GM03348 (cell line): ENCODE measurements around the gene KL.

Experiments used
- DNase-seq: peaks from one replicate; pipeline ENCODE4 v3.0.0; 2012; ENCODE audit warnings: low spot score

KL gene

DNA sequence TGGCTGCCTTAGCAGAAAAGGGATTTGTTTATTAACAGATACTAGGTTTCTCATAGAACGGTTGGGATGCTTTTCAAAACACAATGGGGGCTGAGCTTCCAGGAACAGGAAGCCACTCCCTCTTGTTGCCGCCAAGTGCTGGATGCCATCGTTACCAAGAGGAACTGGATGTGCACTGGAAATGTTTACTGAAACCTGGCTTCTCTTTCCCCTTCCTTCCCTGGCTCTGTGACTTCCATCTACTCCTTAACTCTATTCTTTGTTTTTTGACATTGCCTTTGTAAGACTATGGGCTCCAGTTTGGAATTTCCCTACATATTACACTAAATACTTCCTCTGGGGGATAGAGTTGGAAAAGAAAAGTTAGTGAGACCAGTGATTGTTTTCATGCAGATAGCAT lies 11.7 kb upstream of the KL start:
- DNase-seq = no peak

DNA sequence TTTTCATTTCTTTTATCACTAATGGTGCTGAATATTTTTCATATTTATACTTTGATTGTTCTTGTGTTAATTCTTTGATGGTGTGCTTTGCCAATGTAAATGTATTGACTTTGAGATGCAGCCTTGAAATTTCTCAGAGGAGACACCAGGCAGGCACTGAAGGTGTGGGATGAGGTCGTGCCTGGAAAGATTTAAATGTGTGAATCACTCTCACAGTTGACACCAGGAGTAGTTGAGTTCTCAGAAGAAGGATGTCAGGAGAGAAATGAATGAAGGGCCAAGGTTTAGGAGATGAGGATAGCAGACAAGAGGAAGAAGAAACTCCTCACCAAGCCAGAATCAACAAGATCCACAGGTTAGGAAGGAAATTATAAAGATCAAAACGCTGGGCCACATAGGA lies 10.1 kb upstream of the KL start:
- DNase-seq = no peak

DNA sequence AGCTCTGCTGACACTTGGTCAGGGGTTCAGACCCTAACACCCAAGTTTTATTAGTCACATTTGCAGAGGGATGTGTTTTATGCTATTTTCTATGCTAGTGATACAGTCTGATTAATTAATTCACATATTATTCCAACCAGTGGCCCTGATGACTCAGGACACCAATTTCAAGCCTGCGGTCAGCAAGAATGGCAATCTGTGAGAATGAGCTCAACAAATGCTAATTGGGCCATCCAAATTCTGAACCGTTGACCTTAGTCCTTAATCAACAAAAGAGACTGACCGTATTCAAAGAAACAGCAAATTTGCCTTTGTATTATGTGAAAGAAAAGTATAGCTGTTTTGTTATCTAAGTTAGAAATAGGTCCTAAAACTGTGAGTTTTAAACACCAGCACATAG lies 9.6 kb upstream of the KL start:
- no peak for DNase-seq

DNA sequence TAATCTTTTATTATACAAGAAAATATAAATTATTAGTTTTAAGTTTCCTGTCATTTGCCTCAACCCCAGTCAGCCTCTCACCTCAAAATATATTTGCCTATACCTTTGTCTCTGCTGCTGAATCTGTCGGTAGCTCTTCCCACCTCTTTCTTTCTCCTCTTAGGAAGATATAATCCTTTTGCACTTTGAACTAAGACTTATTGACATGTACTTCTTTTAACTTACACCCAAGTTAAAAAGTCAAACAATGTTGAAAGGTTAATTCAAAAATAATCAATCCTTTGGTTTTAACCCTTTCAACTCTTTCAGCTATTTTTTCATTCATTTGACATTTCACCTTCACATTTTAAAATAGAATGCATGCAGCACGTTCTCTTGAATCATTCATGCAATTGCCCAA lies 9.0 kb upstream of the KL start:
- no peak for DNase-seq

DNA sequence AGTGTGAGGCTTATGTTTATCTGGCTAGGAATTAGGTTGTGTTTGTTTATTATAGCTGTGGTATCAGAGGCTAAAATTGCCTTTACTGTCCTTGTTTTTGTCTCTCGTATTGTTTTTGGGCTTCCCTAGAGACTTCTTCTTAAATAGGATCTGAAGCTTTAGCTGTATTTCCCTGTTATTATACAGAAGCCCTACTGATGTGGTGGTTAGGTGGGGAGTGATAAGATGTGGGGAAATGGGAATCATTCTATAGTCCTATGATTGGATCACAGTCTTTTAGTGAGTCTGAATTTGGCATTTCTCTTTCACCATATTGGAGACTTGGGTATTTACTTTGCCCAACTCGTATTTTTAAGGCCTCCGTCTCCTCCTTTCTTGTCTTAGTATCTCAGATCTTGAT lies 8.3 kb upstream of the KL start:
- no peak for DNase-seq

DNA sequence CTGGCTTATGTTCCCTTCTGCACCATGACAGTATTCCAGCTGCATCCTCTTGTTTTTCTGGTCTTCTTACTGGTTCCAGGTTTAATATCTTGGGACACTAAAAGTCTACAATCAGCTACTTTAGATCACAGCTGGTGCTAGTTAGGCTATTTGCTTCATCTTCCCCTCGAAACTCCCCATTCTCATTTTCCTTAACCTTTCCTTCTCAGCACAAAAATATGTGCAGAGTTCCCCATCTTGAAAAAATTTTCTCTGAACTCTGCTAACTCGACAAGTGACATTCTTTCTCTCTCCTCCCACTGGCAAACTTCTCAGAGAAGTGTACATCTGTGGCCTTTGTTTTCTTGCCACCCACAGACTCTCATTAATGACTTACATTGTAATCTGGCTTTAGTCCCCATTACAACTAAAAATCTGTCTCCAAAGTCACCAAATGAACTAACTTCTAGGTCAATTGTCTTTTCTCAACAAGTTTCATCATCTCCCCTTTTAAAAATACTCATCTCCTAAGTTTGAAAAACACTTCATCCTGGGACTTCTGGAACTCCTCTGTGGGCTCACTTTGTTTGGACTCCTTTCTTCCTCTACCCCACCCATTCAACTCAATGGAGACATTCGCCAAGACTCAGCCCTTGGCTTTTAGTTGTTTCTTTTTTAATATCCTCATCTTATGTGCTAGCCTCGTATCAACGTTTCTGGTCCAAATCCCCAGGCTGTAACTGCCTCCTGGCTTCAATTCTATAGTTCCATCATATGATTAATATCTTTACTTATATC lies 7.1 kb upstream of the KL start:
- no peak for DNase-seq

DNA sequence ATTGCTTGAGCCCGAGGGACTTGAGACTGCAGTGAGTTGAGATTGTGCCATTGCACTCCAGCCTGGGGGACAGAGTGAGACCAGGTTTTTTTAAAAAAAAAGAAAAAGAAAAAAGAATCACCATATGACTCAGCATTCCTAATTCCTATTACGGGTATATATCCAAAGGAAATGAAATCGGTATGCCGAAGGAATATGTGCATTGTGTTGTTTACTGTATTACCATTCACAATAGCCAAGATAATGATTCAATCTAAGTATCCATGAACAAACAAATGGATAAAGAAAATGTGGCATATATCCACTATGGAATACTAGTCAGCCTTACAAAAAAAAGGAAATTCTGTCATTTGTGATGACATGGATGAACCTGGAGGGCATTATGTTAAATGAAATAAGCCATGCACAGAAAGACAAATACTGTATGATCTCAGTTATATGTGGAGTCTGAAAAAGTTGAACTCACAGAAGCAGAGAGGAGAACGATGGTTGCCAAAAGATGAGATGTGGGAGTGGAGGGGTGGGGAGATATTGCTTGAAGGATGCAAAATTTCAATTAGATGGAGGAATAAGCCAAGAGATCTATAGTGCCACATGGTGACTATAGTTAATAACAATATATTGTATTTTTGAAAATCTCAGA lies 4.3 kb upstream of the KL start:
- DNase-seq = no peak

DNA sequence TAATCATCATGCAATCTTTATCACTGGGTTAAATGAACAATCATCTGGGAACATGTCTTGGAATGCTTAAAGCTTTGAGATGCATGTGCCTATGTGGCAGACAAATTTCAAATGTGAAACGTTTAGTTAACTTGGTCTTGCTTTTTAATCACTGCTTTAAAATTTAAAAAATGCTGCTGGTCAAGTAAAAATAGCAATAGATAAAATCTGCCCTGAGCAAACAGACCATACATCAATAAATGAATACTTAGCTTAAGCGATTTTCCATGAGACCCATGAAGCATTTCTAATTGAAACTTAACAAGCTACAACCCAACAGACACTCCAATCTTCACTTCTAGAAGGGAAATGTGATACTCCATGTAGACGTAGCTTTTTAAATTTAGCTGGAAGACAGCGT lies 1.9 kb upstream of the KL start:
- no peak for DNase-seq

DNA sequence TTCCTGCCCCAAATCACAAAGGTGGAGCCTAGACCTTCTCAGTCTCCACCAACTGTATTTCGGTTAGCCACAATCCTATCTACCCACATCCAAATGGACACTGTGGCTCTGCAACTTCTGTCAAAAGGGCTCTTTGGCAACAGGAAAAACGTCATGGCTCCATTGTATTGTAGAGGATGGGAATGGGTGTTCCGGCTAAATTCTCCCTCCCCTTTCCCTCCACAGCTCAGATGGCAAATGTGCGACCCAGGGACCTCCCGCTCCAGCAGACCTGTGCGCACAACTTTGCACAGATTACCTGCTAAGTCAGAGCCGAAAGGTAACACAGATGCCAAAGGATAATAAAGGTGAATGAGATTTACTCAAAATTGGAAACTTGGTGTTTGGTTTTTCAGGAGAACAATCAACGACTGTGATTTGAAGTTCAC lies 968 bp upstream of the KL start:
- DNase-seq = no peak

DNA sequence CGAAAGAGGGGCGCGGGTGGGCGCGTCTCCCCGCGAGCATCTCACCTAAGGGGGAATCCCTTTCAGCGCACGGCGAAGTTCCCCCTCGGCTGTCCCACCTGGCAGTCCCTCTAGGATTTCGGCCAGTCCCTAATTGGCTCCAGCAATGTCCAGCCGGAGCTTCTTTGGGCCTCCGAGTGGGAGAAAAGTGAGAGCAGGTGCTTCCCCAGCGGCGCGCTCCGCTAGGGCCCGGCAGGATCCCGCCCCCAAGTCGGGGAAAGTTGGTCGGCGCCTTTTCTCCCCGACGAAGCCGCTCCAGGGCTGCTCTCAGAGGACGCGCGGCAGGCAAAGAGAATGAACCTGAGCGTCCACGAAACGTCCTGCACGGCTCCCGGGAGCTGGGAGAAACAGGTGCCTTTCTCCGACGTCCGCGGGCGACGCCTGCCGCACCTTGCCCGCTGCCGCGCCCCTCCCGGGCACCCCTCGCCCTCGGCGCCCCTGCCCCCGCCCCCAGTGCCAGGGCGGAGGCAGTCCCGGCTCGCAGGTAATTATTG lies 366 bp upstream of the KL start:
- no peak for DNase-seq

DNA sequence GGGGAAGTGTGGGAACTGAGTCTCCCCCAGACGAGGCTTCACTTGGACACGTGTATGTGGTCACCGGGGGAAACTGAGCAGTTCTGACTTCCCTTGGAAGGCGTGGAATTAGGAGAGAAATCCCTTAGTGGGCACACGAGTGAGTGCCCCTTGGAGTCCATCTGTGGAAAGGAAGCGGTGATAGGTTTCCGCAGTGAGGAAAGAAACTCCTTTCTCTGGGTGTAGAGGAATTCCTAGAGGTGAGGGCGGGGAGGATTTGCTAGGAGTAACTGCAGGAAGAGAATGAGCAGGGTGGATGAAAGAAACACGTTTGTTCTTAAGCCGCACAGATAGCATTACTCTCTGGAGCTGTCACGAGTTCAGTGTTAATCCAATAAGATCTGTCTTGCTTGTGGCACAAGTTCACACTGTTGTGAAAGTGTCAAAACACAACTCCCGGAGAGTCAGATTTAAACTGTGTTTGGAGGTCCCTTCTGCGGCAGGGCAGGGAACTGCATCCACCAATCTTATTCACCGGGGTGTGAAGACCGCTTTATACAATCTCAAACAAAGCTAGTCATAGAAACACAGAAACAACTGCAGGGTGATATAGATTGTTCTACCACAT lies 1.2 kb downstream of the KL start:
- no peak for DNase-seq

DNA sequence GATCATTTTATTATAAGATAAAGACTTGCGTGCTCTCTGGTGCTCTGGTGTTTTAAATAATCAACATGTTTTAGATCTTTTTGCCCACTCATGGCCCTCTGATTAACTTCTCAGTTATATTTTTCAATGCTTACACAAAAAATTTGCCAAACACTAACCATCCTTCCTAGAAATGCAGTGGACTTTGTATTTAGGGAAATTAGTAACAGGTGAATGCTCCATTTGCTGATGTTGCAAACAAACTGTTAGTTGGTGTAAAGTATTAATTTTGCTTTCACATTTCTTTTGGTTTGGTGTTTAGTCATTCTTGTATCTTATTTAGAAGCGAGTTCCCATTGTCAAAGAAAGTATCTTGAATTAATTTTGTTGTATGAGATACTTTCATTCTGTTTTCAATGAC lies 2.7 kb downstream of the KL start:
- DNase-seq = no peak

DNA sequence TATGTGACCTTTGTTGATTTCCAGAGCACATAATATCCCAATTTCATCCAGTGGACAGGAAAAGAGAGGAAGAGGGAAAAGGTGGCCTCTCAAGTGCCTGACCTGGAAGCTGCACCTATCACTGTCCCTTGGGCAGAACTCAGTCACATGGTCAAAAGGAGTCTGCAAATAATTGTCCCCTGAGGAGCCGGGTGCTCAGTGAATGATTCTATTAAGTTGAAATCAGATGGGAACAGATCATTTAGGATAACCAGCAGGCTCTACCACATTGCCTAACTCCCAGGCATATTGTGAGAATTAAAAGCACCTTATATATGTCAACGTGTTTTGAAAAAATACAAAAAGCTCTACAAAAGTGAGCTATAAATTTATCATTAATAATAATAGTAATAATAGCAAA lies 6.8 kb downstream of the KL start:
- DNase-seq = no peak

DNA sequence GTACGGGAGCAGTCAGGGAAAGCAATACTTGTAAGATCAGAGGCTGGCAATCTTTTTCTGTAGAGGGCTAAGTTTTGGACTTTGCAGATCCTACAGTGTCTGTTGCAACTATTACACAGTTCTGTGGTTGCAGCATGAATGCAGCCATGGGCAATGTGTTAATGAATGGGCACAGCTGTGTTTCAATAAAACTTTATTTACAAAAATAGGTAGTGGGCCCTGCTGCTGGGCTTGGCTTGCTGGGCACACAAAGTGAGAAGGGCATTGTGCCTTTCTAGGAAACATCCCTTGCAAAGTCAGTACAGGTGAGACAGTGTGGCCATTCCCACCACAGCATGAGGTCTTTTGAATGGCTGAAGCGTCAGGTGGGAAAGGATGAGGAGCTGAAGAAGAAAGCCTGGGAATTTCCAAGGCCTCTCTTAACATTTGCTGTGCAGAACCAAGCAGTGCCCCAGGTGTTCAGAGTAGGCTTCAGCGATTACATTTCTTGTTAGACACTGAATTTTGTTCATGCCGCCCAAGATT lies 9.1 kb downstream of the KL start:
- no peak for DNase-seq

DNA sequence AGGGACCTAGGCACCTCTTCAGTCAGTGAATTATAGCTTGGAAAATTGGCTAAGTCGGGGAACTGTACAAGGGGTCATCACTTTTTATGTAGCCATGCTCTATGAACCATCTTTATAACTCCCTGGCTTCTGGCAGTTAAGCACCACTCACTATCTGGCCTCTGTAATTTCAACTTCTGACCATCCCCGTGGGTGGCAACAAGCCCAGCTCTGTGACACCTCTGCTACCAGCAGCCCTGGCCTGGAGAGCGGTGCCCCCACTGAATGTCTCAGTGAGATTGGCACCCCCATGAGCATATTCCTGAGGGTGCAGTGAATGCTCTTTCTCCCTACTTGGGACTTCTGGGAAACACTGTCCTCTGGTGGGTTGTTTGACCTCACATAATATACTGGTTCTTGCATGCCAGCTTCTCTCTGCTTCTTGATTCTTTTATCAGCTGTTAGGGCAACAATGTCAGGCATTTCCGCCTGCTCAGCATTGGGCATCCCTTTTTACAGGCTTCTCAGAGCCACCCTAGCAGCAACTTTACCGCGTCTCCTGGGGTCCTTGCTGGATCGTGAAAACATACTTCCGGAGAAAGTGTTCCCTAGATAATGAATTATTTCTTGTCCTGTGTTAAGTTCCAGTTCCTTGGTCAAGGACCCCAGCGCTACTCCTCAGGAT lies 10.4 kb downstream of the KL start:
- no peak for DNase-seq

DNA sequence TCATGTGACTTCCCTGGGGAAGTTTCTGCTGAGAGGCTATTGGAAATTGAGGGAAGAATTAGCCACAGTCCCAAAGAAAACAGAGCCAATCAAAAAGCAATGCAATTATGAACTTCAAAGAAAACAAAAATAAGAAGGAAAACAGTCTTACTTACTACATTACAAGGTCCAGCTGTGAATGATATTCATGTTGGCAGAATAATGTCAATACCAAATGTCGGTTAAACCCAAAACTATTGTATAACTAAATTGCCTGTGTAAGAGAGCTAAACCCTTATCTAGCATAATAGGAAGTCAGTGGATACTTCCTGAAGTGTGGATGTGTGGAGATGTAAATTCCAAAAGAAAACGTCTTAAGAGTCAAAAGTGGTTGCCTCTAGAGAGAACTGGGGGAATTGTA lies 12.4 kb downstream of the KL start:
- no peak for DNase-seq

DNA sequence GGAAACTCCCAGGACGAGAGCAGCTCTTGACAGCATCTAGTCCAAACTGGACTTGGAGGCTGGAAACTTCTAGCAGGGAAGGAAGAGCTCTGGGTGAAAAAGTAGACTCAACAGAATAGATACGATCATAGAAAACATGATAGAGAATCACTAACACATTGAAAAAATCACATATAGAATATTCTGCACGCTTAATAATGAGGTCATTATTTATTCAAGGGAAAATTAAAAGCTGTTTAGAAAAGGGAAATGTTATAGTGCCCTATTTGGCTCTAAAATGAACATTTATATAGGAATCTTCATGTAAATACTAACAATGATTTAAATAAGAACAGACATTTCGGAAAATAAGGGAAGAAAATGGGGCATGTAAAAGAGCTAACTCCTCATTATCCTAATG lies 15.1 kb downstream of the KL start:
- no peak for DNase-seq

DNA sequence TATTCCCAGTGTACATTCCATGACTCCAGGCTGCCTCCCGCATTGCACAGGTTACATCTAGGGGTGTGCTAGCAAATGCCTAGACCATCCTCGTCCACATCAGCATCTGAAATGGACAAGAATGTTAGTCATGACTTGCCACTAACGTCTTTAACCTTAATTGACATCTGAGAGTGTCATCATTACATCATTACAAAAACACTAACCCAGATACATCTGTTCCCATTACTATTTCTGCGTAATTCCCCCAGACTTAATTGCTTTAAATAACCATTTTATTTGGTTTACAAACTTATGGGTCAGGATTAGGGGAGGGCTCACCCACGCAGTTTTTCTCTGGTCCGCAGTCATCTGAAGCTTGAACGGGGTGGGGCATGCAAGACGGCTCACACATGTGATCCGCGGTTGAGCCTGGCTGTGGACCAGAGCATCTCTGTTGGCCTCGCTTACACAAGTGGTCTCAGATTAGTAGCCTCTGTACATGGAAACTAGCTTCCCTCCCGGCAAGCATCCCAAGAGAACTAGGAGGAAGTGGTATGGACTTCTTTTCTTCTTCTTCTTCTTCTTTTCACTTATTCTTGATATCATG lies 15.9 kb downstream of the KL start:
- no peak for DNase-seq

DNA sequence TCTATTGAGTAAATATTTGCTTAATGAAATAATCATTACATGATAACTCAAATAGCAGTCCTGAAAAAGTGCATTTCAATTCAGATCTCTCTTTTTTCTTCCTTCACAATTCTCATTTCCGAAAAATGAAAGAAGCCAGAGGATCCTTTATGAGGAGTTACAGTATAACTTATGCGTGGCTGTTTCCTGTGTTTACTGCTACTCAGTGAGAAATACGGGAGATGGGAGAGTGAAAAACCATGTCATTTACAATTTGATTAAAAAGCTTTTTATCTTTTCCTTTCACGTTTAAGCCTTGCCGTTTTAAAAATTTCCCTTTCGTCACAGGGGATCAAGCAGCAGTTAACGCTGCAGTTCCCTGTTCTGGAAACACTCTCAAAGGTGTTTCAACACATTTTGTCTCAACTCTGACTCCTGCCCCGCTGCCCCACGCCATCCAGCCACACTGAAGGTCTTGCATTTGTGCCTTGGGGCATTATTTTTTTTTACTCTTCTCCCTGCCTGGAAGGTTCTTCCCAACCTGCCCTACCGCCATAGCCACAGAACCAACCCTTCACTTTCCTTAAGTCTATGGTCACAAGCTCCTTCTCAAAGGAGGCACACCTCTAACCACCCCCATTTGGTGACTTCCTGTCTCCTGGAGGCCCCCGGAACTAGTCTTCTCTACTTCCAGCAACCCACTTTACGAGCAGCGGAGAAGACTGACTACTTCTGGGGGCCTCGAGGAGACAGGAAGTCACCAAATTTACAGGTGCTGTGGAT lies 17.0 kb downstream of the KL start:
- no peak for DNase-seq

DNA sequence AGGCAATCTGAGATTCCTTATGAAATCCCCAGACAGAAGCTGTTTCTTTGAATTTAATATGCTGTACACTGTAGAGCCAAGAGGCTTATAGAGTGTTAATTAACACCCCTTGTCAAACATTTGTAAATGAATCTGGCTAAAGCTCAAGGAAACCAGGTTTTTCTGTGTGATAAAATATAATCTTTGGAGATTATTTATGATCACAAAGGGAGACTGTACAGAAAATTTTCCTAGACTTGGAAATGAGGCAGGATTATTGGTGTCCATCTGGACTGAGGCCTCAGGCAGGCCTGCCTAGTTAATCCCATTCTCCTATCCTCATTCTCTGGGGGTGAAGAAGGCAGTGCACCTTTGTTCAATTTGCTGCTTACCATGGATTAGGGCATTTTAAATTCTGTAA lies 17.8 kb downstream of the KL start:
- DNase-seq = no peak

DNA sequence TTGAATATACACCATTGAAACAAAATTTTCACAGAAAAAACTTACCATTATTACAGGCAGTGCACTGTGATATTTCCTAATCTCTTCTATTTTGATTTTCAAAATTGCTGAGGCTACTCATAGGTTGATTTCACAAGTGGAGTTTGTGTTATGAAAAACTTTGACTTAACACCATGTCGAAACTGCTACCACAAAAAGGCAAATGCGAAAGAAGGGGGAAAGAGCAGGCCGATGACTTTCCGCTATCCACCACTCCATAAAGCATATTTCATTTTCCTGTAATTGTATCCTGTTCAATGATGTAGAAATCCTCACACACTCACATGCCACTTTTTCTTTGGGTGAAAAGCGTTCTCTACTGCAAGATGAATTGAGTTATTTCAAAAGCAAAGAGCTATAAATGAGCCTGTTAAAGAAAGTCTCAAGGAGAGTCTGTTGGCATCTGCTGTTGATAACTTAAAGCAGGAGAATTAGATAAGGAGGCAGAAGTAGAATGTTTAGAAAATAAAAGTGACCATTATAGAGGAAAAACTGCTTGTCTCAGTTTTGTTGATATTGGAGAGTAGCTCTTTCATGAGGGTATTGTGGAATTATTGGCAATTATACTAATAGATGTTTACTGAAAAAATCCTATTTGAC lies 18.8 kb downstream of the KL start:
- no peak for DNase-seq
